GM21529 (cell line): ENCODE results near the gene EIF4B.
"Not testable (repeated sequence)": the region's sequence is repeated elsewhere in the genome, so short reads cannot be mapped to it uniquely, and the experiment has no call there.

ENCODE experiments used
- ATAC-seq: cut with Tn5 transposase; IDR thresholded peaks from one replicate; pipeline ENCODE4 v1.9.1; 2021; ENCODE audit not compliant: unreplicated experiment

EIF4B gene

DNA sequence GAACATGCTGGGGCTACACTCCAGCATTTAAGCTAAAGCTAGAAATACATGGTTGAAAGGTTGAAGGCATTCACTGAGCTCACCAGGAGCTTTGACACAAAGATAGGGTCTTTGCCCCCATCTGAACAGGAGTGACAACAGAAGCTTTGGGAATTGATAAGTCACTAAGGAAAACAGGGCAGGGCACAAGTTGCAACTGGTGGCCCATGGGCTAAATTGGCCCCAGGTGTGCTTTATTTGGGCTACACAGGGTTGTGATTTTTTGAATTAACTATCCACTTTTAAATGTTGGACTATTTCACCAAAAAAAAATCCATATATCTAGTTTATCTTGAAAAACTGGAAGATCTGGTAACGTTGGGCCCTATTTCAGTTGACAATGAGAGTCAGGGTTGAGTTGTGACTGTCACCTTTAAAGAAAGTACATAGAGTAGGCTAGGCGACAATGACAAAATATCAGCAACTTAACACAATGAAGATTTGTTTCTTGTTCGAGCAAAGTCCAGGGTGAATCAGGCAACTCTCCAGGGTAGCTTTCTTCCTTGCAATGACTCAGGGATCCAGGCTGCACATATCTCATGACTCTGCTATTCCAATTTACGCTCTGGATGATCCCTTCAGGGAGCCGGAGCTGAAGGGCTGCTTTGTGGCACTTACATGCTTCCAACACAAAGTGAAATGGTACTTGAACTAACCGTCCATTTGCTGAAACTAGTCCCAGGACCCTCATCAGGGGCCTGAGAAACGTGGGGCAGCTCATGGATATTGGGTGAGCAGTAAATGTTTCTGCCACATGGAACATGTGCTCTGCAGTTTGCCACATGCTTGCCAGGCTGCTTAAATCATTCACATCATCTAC is 13.3 kb upstream of the EIF4B start:
- ATAC-seq = no peak

DNA sequence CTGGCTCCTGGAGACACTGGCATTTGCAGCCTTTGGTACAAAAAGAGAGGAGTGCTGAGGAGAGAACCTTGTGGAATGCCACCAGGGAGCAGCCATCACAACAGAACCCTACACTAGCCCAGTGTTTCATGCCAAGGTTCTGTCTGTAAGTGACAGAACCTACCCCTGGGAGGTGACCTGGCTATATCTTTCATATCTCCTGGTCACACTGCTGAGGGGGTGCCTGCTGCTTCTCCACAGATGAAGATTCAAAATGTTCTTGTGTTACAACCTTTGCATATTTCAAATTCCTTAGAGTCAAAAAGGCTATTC is 12.7 kb upstream of the EIF4B start:
- no peak for ATAC-seq

- ATAC-seq = no peak
Measured at GRCh38 chr12:53004178-53004577, 2.1 kb upstream of the EIF4B start.

- ATAC-seq = no peak
Measured at GRCh38 chr12:53004582-53004981, 1.7 kb upstream of the EIF4B start.

- no peak for ATAC-seq
Measured at GRCh38 chr12:53005215-53005985, 856 bp upstream of the EIF4B start.

GRCh38 chr12:53006810-53007309 is 604 bp downstream of the EIF4B start:
- peak; percentile 25 for ATAC-seq

DNA sequence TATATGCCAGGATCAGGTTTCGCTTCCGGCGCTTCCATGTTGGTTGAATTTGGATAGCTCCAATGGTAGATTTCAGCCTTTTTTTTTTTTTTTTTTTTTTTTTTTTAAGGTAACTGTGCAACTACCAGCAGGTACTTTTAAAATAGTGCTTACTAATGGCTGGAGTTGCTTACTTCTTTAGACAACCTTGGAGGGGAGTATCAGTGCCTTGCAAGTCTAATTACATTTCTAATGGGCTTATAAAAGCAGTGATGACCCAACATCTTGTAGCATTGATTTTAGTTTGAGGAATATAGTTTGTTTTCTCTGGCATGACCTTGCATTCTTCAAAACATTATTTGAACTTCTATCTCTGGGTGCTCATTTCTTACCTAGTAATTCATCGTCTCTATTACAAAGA is 1.1 kb downstream of the EIF4B start:
- no peak for ATAC-seq

DNA sequence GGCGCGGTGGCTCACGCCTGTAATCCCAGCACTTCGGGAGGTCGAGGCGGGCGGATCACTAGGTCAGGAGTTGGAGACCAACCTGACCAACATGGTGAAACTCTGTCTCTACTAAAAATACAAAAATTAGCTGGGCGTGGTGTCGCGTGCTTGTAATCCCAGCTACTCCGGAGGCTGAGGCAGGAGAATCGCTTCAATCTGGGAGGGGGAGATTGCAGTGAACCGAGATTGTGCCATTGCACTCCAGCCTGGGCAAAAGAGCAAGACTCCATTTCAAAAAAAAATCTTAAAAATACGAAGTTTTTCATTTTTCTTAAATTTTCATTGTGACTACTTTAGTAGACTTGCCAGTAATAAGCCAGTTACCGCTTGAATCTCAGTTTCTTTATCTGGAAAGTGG is 2.5 kb downstream of the EIF4B start:
- ATAC-seq = not testable (repeated sequence)

DNA sequence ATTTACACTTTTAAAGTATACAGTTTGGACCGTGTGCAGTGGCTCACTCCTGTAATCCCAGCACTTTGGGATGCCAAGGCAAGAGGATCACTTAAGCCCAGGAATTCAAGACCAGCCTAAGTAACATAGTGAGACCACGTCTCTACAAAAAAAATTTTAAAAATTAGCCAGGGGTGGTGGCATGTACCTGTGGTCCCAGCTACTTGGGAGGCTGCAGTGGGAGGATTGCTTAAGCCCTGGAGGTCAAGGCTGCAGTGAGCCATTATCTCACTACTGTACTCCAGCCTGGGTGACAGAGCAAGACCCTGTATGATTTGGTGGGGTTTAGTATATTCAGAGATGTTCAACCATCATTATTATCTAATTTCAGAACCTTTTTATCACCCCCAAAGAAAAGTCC is 4.7 kb downstream of the EIF4B start:
- ATAC-seq = no peak

DNA sequence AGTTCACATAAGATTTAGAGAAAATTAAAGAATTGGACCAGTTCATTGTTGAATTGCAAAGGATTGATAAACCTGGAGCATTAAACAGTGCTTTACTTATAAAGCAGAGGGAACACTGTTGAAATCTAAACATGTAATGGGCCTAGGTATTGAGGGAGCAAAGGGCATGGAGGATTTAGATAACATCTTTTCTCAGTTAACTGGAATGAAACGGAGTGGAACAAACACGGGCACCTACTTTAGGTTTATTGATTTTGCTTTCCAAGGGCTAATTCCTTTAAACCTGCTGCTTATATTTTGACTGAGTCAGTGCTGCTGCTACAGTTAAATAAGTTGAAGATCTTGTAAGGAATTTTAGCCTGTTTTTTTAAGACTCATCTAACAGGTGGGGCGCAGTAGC is 5.6 kb downstream of the EIF4B start:
- no peak for ATAC-seq

DNA sequence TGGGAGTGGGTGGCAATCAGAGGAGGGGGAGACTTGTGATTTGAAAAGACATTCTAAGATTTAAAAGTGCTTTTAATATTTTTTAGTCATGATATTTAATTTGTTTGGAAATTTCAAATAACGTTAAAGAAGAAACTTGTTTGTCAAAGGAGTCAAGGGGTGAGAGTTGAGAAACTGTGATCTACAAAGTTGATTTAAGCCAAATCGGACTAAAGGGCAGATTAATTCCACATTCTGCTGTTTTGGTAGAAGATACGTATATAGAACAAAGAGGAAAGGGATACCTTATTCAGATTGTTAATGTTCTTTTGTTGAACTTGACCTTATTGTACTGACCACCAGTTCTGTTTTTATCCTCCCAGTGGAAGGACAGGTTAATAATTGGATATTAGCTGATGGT is 6.7 kb downstream of the EIF4B start:
- ATAC-seq = no peak

GRCh38 chr12:53014709-53015108 is 8.5 kb downstream of the EIF4B start:
- ATAC-seq = no peak

- ATAC-seq = no peak
Measured at GRCh38 chr12:53025250-53025649, 19.0 kb downstream of the EIF4B start.

GRCh38 chr12:53027014-53027413 is 20.8 kb downstream of the EIF4B start:
- ATAC-seq = not testable (repeated sequence)

- no peak for ATAC-seq
Measured at GRCh38 chr12:53031616-53032015, 25.4 kb downstream of the EIF4B start.

- ATAC-seq = not testable (repeated sequence)
Measured at GRCh38 chr12:53033832-53034231, 27.6 kb downstream of the EIF4B start.

DNA sequence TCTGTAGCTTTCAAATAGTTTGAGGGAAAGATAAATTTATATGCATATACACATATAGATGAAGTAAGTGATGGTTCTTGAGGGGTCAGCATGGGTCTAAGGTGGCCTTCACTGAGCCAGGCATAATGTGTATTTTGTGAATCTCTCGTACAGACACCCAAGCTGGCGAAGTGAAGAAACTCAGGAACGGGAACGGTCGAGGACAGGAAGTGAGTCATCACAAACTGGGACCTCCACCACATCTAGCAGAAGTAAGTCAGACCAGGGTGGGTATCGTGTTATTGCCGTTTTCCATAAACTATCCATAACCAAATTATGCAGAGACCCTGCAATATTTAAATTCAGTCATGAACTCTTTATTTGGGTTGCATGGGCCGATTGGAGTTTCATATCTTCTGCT is 28.2 kb downstream of the EIF4B start:
- no peak for ATAC-seq

GRCh38 chr12:53036802-53037201 is 30.5 kb downstream of the EIF4B start:
- no peak for ATAC-seq

DNA sequence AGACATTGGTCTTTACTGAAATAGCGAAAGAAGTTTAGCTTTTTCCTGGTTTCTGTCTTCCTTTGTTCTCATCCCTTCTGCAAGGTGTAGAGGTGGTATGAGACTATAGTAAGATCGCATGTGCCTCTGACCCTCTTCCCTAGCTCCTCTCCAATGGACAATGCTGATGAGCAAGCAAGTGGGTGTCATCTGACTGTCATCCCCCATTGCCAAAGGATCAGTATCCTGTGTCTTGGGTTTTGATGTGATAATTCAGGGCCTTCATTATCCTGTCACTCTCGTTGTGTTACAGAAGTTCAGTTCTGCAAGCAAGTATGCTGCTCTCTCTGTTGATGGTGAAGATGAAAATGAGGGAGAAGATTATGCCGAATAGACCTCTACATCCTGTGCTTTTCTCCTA is 33.6 kb downstream of the EIF4B start:
- no peak for ATAC-seq

DNA sequence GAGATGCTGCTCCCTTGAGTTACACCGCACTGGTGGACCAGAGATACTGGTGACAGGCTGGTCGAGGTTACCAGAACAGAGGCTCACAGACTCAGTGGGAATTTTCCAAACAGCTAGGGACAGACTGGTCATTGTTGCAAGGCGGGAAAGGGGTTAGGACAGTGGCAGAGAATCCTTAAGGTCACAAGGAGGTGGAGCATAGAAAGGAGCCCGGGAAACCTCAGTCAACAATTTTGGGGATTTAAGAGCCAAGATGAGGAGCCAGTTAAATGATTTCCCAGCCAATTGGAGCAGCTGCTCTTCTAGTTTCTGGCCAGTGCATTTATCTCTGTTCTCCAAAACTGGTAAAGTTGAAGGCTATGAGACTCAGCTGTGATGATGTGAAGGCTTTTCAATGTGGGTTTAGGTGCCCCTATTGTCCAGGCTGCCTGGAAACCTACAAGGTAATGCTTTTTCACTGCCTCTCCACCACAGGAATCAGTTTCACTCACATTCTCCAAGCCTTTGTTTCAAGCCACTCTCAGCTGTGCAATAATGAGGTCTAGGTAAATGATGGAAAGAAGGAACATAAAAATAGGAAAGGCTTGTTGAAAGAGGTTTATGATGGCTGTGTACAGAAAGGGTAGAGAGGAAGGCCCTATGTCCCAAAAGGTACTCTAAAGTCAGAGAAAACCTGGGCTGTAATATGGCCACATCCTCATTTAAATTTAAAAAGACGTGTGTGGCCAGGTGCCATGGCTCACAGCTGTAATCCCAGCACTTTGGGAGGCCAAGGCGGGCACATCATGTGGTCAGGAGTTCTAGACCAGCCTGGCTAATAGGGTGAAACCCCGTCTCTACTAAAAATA is 36.6 kb downstream of the EIF4B start:
- ATAC-seq = no peak

- no peak for ATAC-seq
Measured at GRCh38 chr12:53044052-53044581, 37.9 kb downstream of the EIF4B start.
